Body of pancreas (tissue), 4 donors: ENCODE data around the gene ERI3.

Source experiments
- CTCF ChIP-seq, 7 experiments: fragments of 450-650 bp in 4 of 7; fragments of 200-600 bp in 3 of 7; sonication (generic) in 3 of 7; IDR thresholded peaks; one replicate each; pipeline ENCODE4 v1.5.1; 2016 to 2019; ENCODE audit warnings: antibody characterized with exemption in 7 of 7
- POLR2A ChIP-seq, 3 donors: fragments of 450-650 bp; IDR thresholded peaks; one replicate each; pipeline ENCODE4 v1.6.1; 2016; ENCODE audit warnings: antibody characterized with exemption in 3 of 3, mild to moderate bottlenecking in 2 of 3

- no peak for TF ChIP-seq CTCF (IDR thresholded peaks at IDR 0.05)
- TF ChIP-seq POLR2A (IDR thresholded peaks at IDR 0.05), result no peak
These were observed 703 bp downstream of the ERI3 start for GRCh38 chr1:44354268-44354839.
